ENCODE data around the gene BMP15. TPM values are rescaled to one million over a fixed set of nuclear protein-coding genes. Genes with fewer than 3 reads are reported as not detected.

The BMP15 gene
- total RNA-seq, 6 experiments from 2014 or later, result not detected

DNA sequence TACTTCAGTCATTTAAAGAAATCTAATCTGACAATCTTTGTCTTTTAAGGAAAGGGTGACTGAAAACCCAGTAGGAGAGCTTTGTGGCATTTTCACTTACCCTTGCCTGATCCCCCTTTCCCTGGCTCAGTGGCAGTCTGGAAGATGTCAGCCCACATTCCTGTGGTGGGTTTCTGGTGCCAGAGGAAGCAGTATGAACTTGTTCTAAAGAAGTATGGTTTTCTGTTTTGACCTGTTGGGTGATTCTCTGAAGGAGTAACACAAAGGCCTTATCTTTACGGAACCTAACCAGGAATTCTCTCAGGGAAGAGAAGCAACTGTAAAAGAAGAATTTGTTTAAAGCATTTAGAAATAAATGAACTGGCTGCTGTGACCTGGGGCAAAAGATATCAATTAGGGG, 41.9 kb downstream of the BMP15 start:
- TF ChIP-seq, protein P1, sequence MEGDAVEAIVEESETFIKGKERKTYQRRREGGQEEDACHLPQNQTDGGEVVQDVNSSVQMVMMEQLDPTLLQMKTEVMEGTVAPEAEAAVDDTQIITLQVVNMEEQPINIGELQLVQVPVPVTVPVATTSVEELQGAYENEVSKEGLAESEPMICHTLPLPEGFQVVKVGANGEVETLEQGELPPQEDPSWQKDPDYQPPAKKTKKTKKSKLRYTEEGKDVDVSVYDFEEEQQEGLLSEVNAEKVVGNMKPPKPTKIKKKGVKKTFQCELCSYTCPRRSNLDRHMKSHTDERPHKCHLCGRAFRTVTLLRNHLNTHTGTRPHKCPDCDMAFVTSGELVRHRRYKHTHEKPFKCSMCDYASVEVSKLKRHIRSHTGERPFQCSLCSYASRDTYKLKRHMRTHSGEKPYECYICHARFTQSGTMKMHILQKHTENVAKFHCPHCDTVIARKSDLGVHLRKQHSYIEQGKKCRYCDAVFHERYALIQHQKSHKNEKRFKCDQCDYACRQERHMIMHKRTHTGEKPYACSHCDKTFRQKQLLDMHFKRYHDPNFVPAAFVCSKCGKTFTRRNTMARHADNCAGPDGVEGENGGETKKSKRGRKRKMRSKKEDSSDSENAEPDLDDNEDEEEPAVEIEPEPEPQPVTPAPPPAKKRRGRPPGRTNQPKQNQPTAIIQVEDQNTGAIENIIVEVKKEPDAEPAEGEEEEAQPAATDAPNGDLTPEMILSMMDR (IDR thresholded peaks at IDR 0.05), result no peak
- no peak for TF ChIP-seq POLR2A (IDR thresholded peaks at IDR 0.05)
- no peak for DNase-seq
- WGBS (ENCODE audit: insufficient coverage, low coverage, low lambda C conversion rate, missing lambda C conversion rate), result 75% methylated on average over 1 of the region's 1 CpG

DNA sequence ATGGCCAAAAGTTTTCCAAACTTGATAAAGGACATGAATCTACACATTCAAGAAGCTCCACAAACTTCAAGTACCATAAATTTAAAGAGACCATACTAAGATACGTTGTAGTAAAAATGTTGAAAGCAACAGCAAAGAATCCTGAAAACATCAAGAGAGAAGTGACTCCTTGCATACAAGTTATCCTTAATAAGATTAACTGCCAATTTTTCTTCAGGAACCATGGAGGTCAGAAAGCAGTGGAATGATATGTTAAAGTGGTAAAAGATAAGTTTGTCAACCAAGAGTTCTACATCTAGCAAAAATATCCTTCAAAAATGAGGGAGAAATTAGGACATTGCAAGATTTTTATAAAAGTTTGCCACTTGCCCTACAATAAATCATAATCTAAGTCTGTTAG, 43.3 kb downstream of the BMP15 start:
- DNase-seq, result no peak
- 44% methylated on average over 1 of the region's 1 CpG for WGBS (ENCODE audit: insufficient coverage, low coverage, low lambda C conversion rate, missing lambda C conversion rate)
- TF ChIP-seq POLR2A (IDR thresholded peaks at IDR 0.05), result no peak
- TF ChIP-seq, protein P1 (IDR thresholded peaks at IDR 0.05), result no peak

More for the DNA sequence above, 41.9 kb downstream of the BMP15 start:
- no peak for ATAC-seq
- H3K4me3 ChIP-seq, result no peak overlapping the region
- H3K9me3 ChIP-seq, result no peaks in the 10 kb centered on the region
- intact Hi-C loops (cut with DNase I), result no loop called here
- H3K4me1 ChIP-seq, result no peaks in the 10 kb centered on the region
- peaks cover 0 to 14% of the 10 kb centered on the region in 2 donors for H3K27me3 ChIP-seq
- H3K27ac ChIP-seq, result no peak overlapping the region
- H3K36me3 ChIP-seq, result no peaks in the 10 kb centered on the region

DNA sequence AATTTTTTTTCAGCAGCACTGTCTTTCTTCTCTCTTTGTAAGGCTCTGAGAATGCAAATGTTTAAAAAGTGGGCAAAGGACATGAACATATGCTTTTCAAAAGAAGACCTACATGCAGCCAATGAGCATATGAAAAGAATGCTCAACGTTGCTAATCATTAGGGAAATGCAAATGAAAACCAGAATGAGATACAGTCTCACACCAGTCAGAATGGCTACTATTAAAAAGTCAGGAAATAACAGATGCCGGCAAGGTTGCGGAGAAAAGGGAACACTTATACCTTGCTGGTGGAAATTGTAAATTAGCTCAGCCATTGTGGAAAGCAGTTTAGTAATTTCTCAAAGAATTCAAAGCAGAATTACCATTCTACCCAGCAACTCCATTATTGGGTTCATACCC, 51.6 kb downstream of the BMP15 start:
- ATAC-seq (no peak), DNase-seq (no peak)
- Histone ChIP-seq H3K27me3 (peaks cover 0 to 8% of the 10 kb centered on the region in 2 donors), H3K4me1 (no peaks in the 10 kb centered on the region), H3K4me3 (no peak overlapping the region), H3K9me3 (no peaks in the 10 kb centered on the region), H3K36me3 (no peaks in the 10 kb centered on the region), H3K27ac (no peak overlapping the region)
- TF ChIP-seq, protein P1 (IDR thresholded peaks at IDR 0.05), result no peak
- TF ChIP-seq POLR2A (IDR thresholded peaks at IDR 0.05), result no peak
- intact Hi-C loops (cut with DNase I), result no loop called here
- WGBS (ENCODE audit: insufficient coverage, low coverage, low lambda C conversion rate, missing lambda C conversion rate), result 62% methylated on average over 3 of the region's 3 CpGs

More for the DNA sequence above, 43.3 kb downstream of the BMP15 start:
- H3K4me3 ChIP-seq, result no peak overlapping the region
- H3K9me3 ChIP-seq, result no peaks in the 10 kb centered on the region
- intact Hi-C loops (cut with DNase I), result no loop called here
- H3K36me3 ChIP-seq, result no peaks in the 10 kb centered on the region
- no peak overlapping the region for H3K27ac ChIP-seq
- peaks cover 0 to 14% of the 10 kb centered on the region in 2 donors for H3K27me3 ChIP-seq
- H3K4me1 ChIP-seq, result no peaks in the 10 kb centered on the region
- ATAC-seq, result no peak

DNA sequence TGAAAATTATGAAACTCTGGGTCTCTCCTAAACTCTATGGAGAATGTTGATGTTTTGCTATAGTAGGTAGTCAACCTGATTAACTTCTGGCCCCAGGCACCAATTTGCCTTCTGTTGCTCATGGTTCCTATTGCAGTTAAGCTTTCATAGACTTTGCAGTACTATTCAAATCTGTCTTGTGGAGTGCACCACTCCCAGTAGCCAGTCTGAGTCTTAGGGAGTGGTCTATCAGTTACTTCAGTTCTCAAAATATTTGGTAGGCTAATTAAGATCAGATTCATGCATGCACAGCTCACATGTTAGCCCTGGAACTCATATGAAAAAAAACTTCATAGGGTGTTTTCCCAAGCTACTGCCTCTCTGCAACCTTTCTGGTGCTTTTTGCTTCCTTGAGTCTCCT, 53.3 kb downstream of the BMP15 start:
- intact Hi-C loops (cut with DNase I), result no loop called here

More for the DNA sequence above, 53.3 kb downstream of the BMP15 start:
- no peaks in the 10 kb centered on the region for H3K9me3 ChIP-seq
- TF ChIP-seq POLR2A (IDR thresholded peaks at IDR 0.05), result no peak
- TF ChIP-seq, protein P1 (IDR thresholded peaks at IDR 0.05), result no peak
- H3K27ac ChIP-seq, result no peak overlapping the region
- no peaks in the 10 kb centered on the region for H3K4me1 ChIP-seq
- DNase-seq (no peak), ATAC-seq (no peak)
- H3K4me3 ChIP-seq, result no peak overlapping the region
- H3K27me3 ChIP-seq, result peaks cover 0 to 8% of the 10 kb centered on the region in 2 donors
- H3K36me3 ChIP-seq, result no peaks in the 10 kb centered on the region

Other genes starting within 250 kb of the BMP15 start
- 1 to 10 TPM in 4 of 6 experiments, under 1 TPM in 2; 0.55 to 2.0 (median 1.2) TPM for gene SHROOM4, start 96.5 kb upstream of the BMP15 start, total RNA-seq

Measured in right lobe of liver (tissue), 6 donors.